C4-2B (cell line): ENCODE data around the gene BRD9.

Experiments used
- H3K27ac ChIP-seq: fragments of 450-650 bp; 2 replicates; pipeline ENCODE4 v1.5.1; 2017
- CTCF ChIP-seq: fragments of 450-650 bp; conservative IDR thresholded peaks from 2 replicates; pipeline ENCODE4 v1.5.1; 2017; ENCODE audit warnings: mild to moderate bottlenecking
- ZFX ChIP-seq: fragments of 450-650 bp; IDR thresholded peaks from 2 replicates; pipeline ENCODE4 v1.6.1; 2017

BRD9 gene

GRCh38 chr5:862367-863243 lies 30.0 kb downstream of the BRD9 start:
- TF ChIP-seq ZFX (no peak), CTCF (no peak)
- no peak overlapping the region for H3K27ac ChIP-seq

- TF ChIP-seq ZFX = no peak
- no peak for TF ChIP-seq CTCF
Observed at GRCh38 chr5:861442-862366, 30.9 kb downstream of the BRD9 start.

GRCh38 chr5:860506-861150 lies 32.0 kb downstream of the BRD9 start:
- no peak overlapping the region for H3K27ac ChIP-seq
- TF ChIP-seq CTCF (no peak), ZFX (no peak)

More at GRCh38 chr5:861442-862366, 30.9 kb downstream of the BRD9 start:
- H3K27ac ChIP-seq = no peak overlapping the region

GRCh38 chr5:859798-860296 lies 32.8 kb downstream of the BRD9 start:
- no peak overlapping the region for H3K27ac ChIP-seq

GRCh38 chr5:859391-859790 lies 33.2 kb downstream of the BRD9 start:
- TF ChIP-seq CTCF (no peak), ZFX (no peak)
- H3K27ac ChIP-seq = no peak overlapping the region

More at GRCh38 chr5:859798-860296, 32.8 kb downstream of the BRD9 start:
- TF ChIP-seq CTCF (no peak), ZFX (no peak)

- no peak overlapping the region for H3K27ac ChIP-seq
- TF ChIP-seq CTCF (no peak), ZFX (no peak)
Observed at GRCh38 chr5:858726-859125, 33.9 kb downstream of the BRD9 start.
